ENCODE measurements around the gene BTBD9.

BTBD9 gene

DNA sequence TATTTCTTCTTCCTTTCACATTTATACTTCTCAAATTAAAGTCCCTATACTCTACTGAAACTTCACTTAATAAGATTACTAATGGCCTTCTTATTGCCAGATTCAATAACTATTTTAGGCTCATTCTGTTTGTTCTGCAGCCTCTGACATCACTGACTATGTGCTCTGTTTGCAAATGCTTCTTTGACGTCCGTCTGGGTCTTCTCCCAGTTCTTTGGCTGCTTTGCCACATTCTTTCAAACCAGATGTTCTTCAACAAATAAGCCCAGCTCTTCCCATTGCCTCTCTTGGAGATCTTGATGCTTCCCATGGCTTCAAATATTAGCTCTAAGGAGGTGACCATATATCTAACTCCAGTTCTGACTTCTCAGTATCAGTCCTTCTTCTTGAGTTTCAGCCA, 117.4 kb downstream of the BTBD9 start:
- Histone ChIP-seq H3K4me3 (replicated peaks; ENCODE audit: low read depth, low read length) (no peak overlapping the region), H3K27me3 (replicated peaks; ENCODE audit: control insufficient read depth, insufficient read depth, low read length) (no peaks in the 10 kb centered on the region), H3K36me3 (ENCODE audit: control insufficient read depth, insufficient read depth, low read length) (no peaks in the 10 kb centered on the region)
- DNase-seq (ENCODE audit: extremely low read depth, insufficient read length), result no peak
- no peak for TF ChIP-seq CTCF (IDR thresholded peaks at IDR 0.05; ENCODE audit: insufficient read depth, low read length, poor library complexity, severe bottlenecking)

GRCh38 chr6:38518511-38519304, 121.0 kb downstream of the BTBD9 start:
- TF ChIP-seq CTCF (IDR thresholded peaks at IDR 0.05; ENCODE audit: insufficient read depth, low read length, poor library complexity, severe bottlenecking), result no peak
- no peaks in the 10 kb centered on the region for H3K36me3 ChIP-seq (ENCODE audit: control insufficient read depth, insufficient read depth, low read length)
- no peak for DNase-seq (ENCODE audit: extremely low read depth, insufficient read length)
- no peak overlapping the region for H3K4me3 ChIP-seq (replicated peaks; ENCODE audit: low read depth, low read length)
- H3K27me3 ChIP-seq (replicated peaks; ENCODE audit: control insufficient read depth, insufficient read depth, low read length), result no peaks in the 10 kb centered on the region

DNA sequence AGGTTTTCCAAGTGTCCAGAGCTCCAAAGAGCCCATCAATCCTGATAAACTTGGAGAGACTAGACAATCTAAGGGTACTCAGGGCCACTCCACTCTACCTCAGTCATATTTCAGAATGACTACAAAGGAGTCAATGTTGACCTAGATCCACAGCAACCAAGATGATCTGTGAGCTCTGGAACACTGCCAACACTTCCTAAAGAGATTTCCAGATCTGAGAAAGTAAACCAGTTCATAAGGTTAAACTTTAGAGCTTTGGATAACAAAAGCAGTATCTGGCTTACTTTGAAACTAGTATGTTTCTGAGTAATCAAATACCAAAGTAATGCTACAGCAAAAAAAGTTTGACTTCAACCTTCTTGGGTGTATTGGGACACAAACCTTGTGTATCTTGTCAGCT, 122.7 kb downstream of the BTBD9 start:
- Histone ChIP-seq H3K27me3 (replicated peaks; ENCODE audit: control insufficient read depth, insufficient read depth, low read length) (no peaks in the 10 kb centered on the region), H3K4me3 (replicated peaks; ENCODE audit: low read depth, low read length) (no peak overlapping the region), H3K36me3 (ENCODE audit: control insufficient read depth, insufficient read depth, low read length) (no peaks in the 10 kb centered on the region)
- DNase-seq (ENCODE audit: extremely low read depth, insufficient read length), result no peak
- no peak for TF ChIP-seq CTCF (IDR thresholded peaks at IDR 0.05; ENCODE audit: insufficient read depth, low read length, poor library complexity, severe bottlenecking)

DNA sequence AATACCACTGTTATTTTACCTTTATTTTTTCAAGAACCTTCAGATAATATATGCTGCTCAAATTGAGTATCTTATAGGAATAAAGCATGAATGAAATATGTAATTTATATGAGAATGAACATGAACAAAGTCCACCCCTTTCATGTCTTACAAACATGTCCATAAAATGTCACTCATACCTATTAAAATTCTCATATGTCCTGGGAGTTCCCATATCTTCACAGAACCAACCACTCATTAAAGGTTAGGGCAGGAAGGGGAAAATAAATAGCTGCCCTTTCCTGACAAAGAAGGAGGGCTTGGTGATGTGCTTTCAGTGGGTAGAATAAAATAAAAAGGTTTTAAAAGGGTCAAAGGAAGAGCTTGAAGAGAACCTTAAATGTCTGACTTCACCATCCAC, 125.3 kb downstream of the BTBD9 start:
- Histone ChIP-seq H3K27me3 (replicated peaks; ENCODE audit: control insufficient read depth, insufficient read depth, low read length) (no peaks in the 10 kb centered on the region), H3K36me3 (ENCODE audit: control insufficient read depth, insufficient read depth, low read length) (no peaks in the 10 kb centered on the region), H3K4me3 (replicated peaks; ENCODE audit: low read depth, low read length) (no peak overlapping the region)
- DNase-seq (ENCODE audit: extremely low read depth, insufficient read length), result no peak
- no peak for TF ChIP-seq CTCF (IDR thresholded peaks at IDR 0.05; ENCODE audit: insufficient read depth, low read length, poor library complexity, severe bottlenecking)

DNA sequence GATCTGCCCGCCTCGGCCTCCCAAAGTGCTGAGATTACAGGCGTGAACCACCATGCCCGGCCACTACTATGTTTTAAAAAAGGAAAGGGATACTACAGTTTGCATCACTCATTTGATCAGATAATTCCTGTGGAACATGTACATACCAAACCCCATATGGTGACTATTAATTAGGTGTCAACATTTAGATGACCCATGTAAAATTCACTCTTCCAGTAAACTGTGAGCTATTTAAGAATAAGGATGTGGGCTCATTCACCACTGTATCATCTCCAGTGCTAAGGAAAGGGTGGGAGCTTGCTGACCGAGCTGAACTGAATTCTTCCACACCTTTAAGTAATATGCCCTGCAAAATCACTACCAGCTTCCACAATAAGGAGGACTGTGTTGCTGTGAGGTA, 127.5 kb downstream of the BTBD9 start:
- no peaks in the 10 kb centered on the region for H3K36me3 ChIP-seq (ENCODE audit: control insufficient read depth, insufficient read depth, low read length)
- no peak for TF ChIP-seq CTCF (IDR thresholded peaks at IDR 0.05; ENCODE audit: insufficient read depth, low read length, poor library complexity, severe bottlenecking)
- no peaks in the 10 kb centered on the region for H3K27me3 ChIP-seq (replicated peaks; ENCODE audit: control insufficient read depth, insufficient read depth, low read length)
- H3K4me3 ChIP-seq (replicated peaks; ENCODE audit: low read depth, low read length), result no peak overlapping the region
- DNase-seq (ENCODE audit: extremely low read depth, insufficient read length), result no peak

DNA sequence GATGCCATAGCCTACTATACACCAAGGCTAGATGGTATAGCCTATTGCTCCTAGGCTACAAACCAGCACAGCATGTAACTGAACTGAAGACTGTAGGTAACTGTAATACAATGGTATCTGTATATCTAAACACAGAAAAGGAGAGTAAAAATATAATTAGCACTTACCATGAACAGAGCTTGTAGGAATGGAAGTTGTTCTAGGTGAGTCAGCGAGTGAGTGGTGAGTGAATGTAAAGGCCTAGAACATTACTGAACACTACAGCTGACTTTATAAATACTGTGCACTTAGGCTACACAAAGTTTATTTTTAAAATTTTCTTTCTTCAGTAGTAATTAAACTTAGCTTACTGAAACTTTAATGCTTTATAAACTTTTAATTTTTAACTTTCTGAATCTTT, 129.5 kb downstream of the BTBD9 start:
- H3K27me3 ChIP-seq (replicated peaks; ENCODE audit: control insufficient read depth, insufficient read depth, low read length), result no peaks in the 10 kb centered on the region
- TF ChIP-seq CTCF (IDR thresholded peaks at IDR 0.05; ENCODE audit: insufficient read depth, low read length, poor library complexity, severe bottlenecking), result no peak
- no peak overlapping the region for H3K4me3 ChIP-seq (replicated peaks; ENCODE audit: low read depth, low read length)
- no peak for DNase-seq (ENCODE audit: extremely low read depth, insufficient read length)
- H3K36me3 ChIP-seq (ENCODE audit: control insufficient read depth, insufficient read depth, low read length), result no peaks in the 10 kb centered on the region

Data from GM06990 (cell line).